ENCODE measurements around the gene PTPRU. TPM values are rescaled to one million over a fixed set of nuclear protein-coding genes. Genes with fewer than 3 reads are reported as not detected.

PTPRU gene
- total RNA-seq, 1 experiment from 2014 or later = 45.5 TPM

- H4K8ac ChIP-seq (replicated peaks; ENCODE audit: insufficient read length, low read depth, low read length) = no peak overlapping the region
- no peak overlapping the region; a peak in 1 of 7 replicates for H3K27ac Mint-ChIP-seq
Measured at GRCh38 chr1:29254346-29254745, 18.0 kb downstream of the PTPRU start.

More at GRCh38 chr1:29254346-29254745, 18.0 kb downstream of the PTPRU start:
- Histone ChIP-seq H3T11ph (ENCODE audit: low read length) (no peak overlapping the region), H4K91ac (ENCODE audit: insufficient read length, low read depth, low read length) (no peak overlapping the region), H4K20me1 (ENCODE audit: control insufficient read depth, insufficient read depth, insufficient read length) (no peaks in the 10 kb centered on the region), H3K9ac (ENCODE audit: extremely low read depth, insufficient read length, low read length) (no peak overlapping the region), H3K18ac (ENCODE audit: insufficient read length, low read depth, low read length) (no peak overlapping the region), H3K4me1 (ENCODE audit: insufficient read depth, low read length) (peaks cover 22% of the 10 kb centered on the region; the same call in 1 of the 2 replicates), H3K9me3 (ENCODE audit: control insufficient read depth, low read depth, low read length) (no peaks in the 10 kb centered on the region), H3K56ac (ENCODE audit: insufficient read length, low read depth, low read length) (no peak overlapping the region), H2BK12ac (ENCODE audit: insufficient read length, low read depth, low read length) (no peak overlapping the region), H2AFZ (ENCODE audit: low read length) (no peak overlapping the region), H2BK20ac (ENCODE audit: low read depth, low read length, poor library complexity, severe bottlenecking) (no peak overlapping the region), H2BK5ac (ENCODE audit: insufficient read length, low read length) (no peak overlapping the region), H3K23ac (ENCODE audit: insufficient read length, low read depth, low read length) (no peak overlapping the region), H3K27ac (ENCODE audit: insufficient read length, low read depth, low read length) (no peak overlapping the region), H4K5ac (ENCODE audit: insufficient read length, low read depth, low read length) (no peak overlapping the region), H3K14ac (ENCODE audit: insufficient read depth, low read length) (no peak overlapping the region), H2AK5ac (ENCODE audit: insufficient read length, low read length) (no peak overlapping the region), H3K23me2 (ENCODE audit: insufficient read length, low read depth, low read length, poor library complexity, severe bottlenecking) (peaks cover 2% of the 10 kb centered on the region), H3K27me3 (ENCODE audit: insufficient read depth, low read length) (peaks cover 7% of the 10 kb centered on the region; the same call in 1 of the 2 replicates), H3K79me2 (ENCODE audit: insufficient read depth, low read length) (peaks cover 2% of the 10 kb centered on the region; the same call in 1 of the 2 replicates), H3K79me1 (ENCODE audit: insufficient read depth, low read depth, low read length, poor library complexity, severe bottlenecking) (no peaks in the 10 kb centered on the region), H2BK15ac (ENCODE audit: low read depth, low read length) (no peak overlapping the region), H2BK120ac (ENCODE audit: low read depth, low read length, poor library complexity, severe bottlenecking) (no peak overlapping the region), H3K4me2 (ENCODE audit: insufficient read depth, insufficient read length, low read length) (no peak overlapping the region), H3K4ac (ENCODE audit: low read depth, low read length) (no peak overlapping the region)
- H3K4me1 Mint-ChIP-seq = peaks cover 64 to 70% of the 10 kb centered on the region in 2 experiments
- no peaks in the 10 kb centered on the region; a peak in 1 of 5 replicates for H3K9me3 Mint-ChIP-seq
- peaks cover 0 to 5% (median 0%) of the 10 kb centered on the region in 3 experiments; a peak in 1 of 7 replicates for H3K36me3 Mint-ChIP-seq (ENCODE audit: insufficient read depth in 1 of 3, low read depth in 3 of 3)
- no peak for TF ChIP-seq CTCF (conservative IDR thresholded peaks at IDR 0.05)
- DNase-seq = no peak
- peaks cover 22% of the 10 kb centered on the region for H3K27me3 Mint-ChIP-seq (ENCODE audit: low read depth)
- no peak overlapping the region for H3K4me3 Mint-ChIP-seq
- WGBS (ENCODE audit: extremely low coverage, insufficient read length, low lambda C conversion rate) = no CpG with 5 or more reads among the region's 7 CpGs

Measured in H9 (cell line).